Upper lobe of left lung (tissue), 4 donors: ENCODE measurements around the gene TGFBR3.

Experiments
- EP300 ChIP-seq, 4 donors: sonication (generic); formaldehyde crosslinking; IDR thresholded peaks; one replicate each; pipeline ENCODE4 v1.5.1; 2017; ENCODE audit warnings: antibody characterized with exemption in 4 of 4, control low read depth in 2 of 4
- TF ChIP-seq, protein P1 (sequence below), 6 experiments: fragments of 450-650 bp in 4 of 6; fragments of 200-600 bp in 2 of 6; sonication (generic) in 2 of 6; IDR thresholded peaks; one replicate each; pipeline ENCODE4 v1.5.1; 2016 to 2019; ENCODE audit warnings: antibody characterized with exemption in 6 of 6

GRCh38 chr1:91795591-91796389, 90.2 kb downstream of the TGFBR3 start:
- TF ChIP-seq, protein P1, sequence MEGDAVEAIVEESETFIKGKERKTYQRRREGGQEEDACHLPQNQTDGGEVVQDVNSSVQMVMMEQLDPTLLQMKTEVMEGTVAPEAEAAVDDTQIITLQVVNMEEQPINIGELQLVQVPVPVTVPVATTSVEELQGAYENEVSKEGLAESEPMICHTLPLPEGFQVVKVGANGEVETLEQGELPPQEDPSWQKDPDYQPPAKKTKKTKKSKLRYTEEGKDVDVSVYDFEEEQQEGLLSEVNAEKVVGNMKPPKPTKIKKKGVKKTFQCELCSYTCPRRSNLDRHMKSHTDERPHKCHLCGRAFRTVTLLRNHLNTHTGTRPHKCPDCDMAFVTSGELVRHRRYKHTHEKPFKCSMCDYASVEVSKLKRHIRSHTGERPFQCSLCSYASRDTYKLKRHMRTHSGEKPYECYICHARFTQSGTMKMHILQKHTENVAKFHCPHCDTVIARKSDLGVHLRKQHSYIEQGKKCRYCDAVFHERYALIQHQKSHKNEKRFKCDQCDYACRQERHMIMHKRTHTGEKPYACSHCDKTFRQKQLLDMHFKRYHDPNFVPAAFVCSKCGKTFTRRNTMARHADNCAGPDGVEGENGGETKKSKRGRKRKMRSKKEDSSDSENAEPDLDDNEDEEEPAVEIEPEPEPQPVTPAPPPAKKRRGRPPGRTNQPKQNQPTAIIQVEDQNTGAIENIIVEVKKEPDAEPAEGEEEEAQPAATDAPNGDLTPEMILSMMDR (IDR thresholded peaks at IDR 0.05), result no peak
- TF ChIP-seq EP300 (IDR thresholded peaks at IDR 0.05), result no peak
